H1 (cell line): ENCODE data around the gene SPRED1. TPM values are rescaled to one million over a fixed set of nuclear protein-coding genes. Genes with fewer than 3 reads are reported as not detected.

Experiments used
- SIN3A ChIP-seq, 2 experiments: IDR thresholded peaks in 1 of 2; conservative IDR thresholded peaks in 1 of 2; 2 replicates each; pipeline ENCODE4 v1.6.1; 2011 to 2012; ENCODE audit warnings: low read length in 2 of 2, improper control_type of control experiment in 1 of 2, low read depth in 1 of 2, mild to moderate bottlenecking in 1 of 2
- TBP ChIP-seq: IDR thresholded peaks from 2 replicates; pipeline ENCODE4 v1.6.1; 2011; ENCODE audit warnings: low read depth, low read length, improper control_type of control experiment
- polyA plus RNA-seq, 7 experiments: library from polyadenylated mRNA; depleted of rRNA in 3 of 7; stranded (reverse) in 5 of 7; unstranded in 2 of 7; fragments of >200 nt in 5 of 7; fragments of 200-250 nt in 2 of 7; gene quantifications; 1 replicate in 5 of 7; 2 replicates in 1 of 7; 4 replicates in 1 of 7; pipeline versions ENCODE4 v1.2.1 to v1.2.3, GENCODE V29; 2011 to 2013; ENCODE audit warnings: missing spikeins in 2 of 7, mixed read lengths in 2 of 7
- total RNA-seq: library from RNA; stranded (reverse); fragmentation: NEBNext Ultra II Directional; extraction: Animal tissue kit (Norgen Biotek cat#: 25700); gene quantifications from 2 replicates; pipeline ENCODE4 v1.2.1, GENCODE V29; 2021

SPRED1 gene
- total and polyA plus RNA-seq, 2 of the 8 experiments (the other 6 are each of a cell fraction or from before 2014, with no cell fraction given): 5.5 to 30.3 TPM

DNA sequence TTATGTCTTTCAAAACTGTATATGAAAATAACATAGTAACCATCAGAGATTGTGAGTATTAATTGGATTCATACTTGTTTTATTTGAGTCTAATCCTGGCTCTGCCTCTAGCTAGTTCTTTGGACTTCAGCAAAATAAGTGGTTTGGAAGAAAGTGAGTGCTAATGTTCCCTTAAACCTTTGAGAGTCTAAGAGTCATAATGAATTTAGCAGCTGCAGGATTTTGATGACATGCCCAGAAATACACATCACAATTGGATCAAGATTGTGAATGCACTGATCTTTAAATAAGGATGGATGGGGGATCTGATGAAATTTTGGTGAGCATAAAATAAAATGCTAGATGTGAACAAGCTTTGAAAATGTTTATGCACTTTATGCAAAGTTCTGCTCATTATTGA, 121.4 kb downstream of the SPRED1 start (continued):
- TF ChIP-seq SIN3A (conservative IDR thresholded peaks at IDR 0.05 in 1 of 2, IDR thresholded peaks at IDR 0.05 in 1 of 2; ENCODE audit: low read depth in 1 of 2, low read length in 2 of 2) (no peak), TBP (no peak)
